WTC11 (cell line): ENCODE data around the gene NAPB.

ENCODE experiments used
- CTCF ChIP-seq: fragments of 200-600 bp; IDR thresholded peaks from 2 replicates; pipeline ENCODE4 v1.8.0; 2022; ENCODE audit warnings: antibody characterized with exemption
- IRF2 ChIP-seq: sonication (generic); formaldehyde crosslinking; IDR thresholded peaks from 2 replicates; pipeline ENCODE4 v1.8.0; 2022; ENCODE audit warnings: low read depth, missing genetic modification reagents, borderline replicate concordance
- NR1H2 ChIP-seq: sonication (generic); formaldehyde crosslinking; IDR thresholded peaks from 2 replicates; pipeline ENCODE4 v1.9.0; 2021; ENCODE audit warnings: mild to moderate bottlenecking, moderate library complexity, missing genetic modification reagents
- SP1 ChIP-seq: sonication (generic); formaldehyde crosslinking; conservative IDR thresholded peaks from 2 replicates; pipeline ENCODE4 v1.8.1; 2022; ENCODE audit warnings: missing genetic modification reagents
- ZNF532 ChIP-seq: fragments of 250-450 bp; sonication (Bioruptor Pico); IDR thresholded peaks from 2 replicates; pipeline ENCODE4 v1.9.0; 2021; ENCODE audit warnings: mild to moderate bottlenecking, borderline replicate concordance

- TF ChIP-seq NR1H2 (CRISPR knock-in tag): no peak
- TF ChIP-seq CTCF: no peak
- no peak for TF ChIP-seq ZNF532
- TF ChIP-seq SP1: no peak
- TF ChIP-seq IRF2: no peak
Observed at GRCh38 chr20:23408957-23409356, 12.3 kb downstream of the NAPB start.
